Measurements from ENCODE around the gene DCST1.

The DCST1 gene

GRCh38 chr1:155011437-155012025 is 22.1 kb upstream of the DCST1 start:
- Histone ChIP-seq H3K27me3 (ENCODE audit: control insufficient read depth, insufficient read depth, low read length) (no peaks in the 10 kb centered on the region), H3K4me1 (ENCODE audit: control insufficient read depth, insufficient read depth, low read length) (peaks cover 89% of the 10 kb centered on the region), H3K9ac (ENCODE audit: low read length) (peak overlapping the region; percentile 20), H3K4me3 (ENCODE audit: low read length) (no peak overlapping the region), H3K36me3 (ENCODE audit: control insufficient read depth, insufficient read depth, low read length) (peaks cover 19% of the 10 kb centered on the region), H3K9me3 (ENCODE audit: control insufficient read depth, low read length) (no peaks in the 10 kb centered on the region)

GRCh38 chr1:155012026-155012546 is 21.5 kb upstream of the DCST1 start:
- Histone ChIP-seq H3K4me3 (ENCODE audit: low read length) (no peak overlapping the region), H3K9ac (ENCODE audit: low read length) (peak overlapping the region; percentile 27), H3K9me3 (ENCODE audit: control insufficient read depth, low read length) (no peaks in the 10 kb centered on the region), H3K36me3 (ENCODE audit: control insufficient read depth, insufficient read depth, low read length) (peaks cover 23% of the 10 kb centered on the region), H3K4me1 (ENCODE audit: control insufficient read depth, insufficient read depth, low read length) (peaks cover 89% of the 10 kb centered on the region), H3K27me3 (ENCODE audit: control insufficient read depth, insufficient read depth, low read length) (no peaks in the 10 kb centered on the region)

DNA sequence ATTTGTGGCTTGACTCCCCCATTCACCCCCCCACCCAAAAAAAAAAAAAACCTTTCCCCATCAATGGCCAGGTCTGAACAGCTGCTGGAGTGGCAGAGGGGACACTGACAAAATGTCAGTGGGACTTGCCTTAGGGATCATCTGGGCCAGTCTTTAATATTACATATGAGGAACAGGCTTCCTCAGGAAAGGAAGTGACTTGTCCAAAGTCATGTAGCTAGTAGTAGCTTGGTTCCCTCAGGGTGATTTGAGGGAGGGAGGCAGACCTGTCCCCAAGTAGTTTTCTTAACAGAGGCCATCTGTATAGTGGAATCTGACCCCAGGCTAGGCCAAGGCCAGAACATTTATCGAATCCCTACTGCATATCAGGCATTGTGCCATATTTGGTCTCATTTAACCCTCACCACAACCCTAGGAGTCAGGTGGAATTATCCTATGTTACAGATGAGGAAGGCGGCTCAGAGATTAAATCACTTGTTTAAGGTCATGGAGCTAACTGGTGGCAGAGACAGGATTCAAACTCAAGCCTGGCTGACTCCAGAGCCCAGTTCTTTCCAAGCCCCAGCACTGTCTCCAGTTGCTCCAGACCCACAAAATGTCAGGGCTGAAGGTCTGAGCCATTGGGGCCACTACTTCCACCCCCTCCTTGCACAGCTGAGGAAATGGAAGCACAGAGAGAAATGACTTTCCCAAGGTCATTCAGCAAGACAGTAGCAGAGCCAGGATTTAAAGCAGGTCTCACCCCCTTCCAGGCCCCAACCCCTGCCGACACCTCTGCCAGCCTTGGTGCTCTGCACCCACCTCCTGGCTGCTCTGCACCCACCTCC is 20.6 kb upstream of the DCST1 start:
- Histone ChIP-seq H3K36me3 (ENCODE audit: control insufficient read depth, insufficient read depth, low read length) (peaks cover 23% of the 10 kb centered on the region), H3K9me3 (ENCODE audit: control insufficient read depth, low read length) (no peaks in the 10 kb centered on the region), H3K9ac (ENCODE audit: low read length) (peak overlapping the region; percentile 27), H3K4me3 (ENCODE audit: low read length) (no peak overlapping the region), H3K4me1 (ENCODE audit: control insufficient read depth, insufficient read depth, low read length) (peaks cover 87% of the 10 kb centered on the region), H3K27me3 (ENCODE audit: control insufficient read depth, insufficient read depth, low read length) (no peaks in the 10 kb centered on the region)

GRCh38 chr1:155013632-155014031 is 20.0 kb upstream of the DCST1 start:
- H3K9me3 ChIP-seq (ENCODE audit: control insufficient read depth, low read length) = no peaks in the 10 kb centered on the region
- peaks cover 87% of the 10 kb centered on the region for H3K4me1 ChIP-seq (ENCODE audit: control insufficient read depth, insufficient read depth, low read length)
- no peaks in the 10 kb centered on the region for H3K27me3 ChIP-seq (ENCODE audit: control insufficient read depth, insufficient read depth, low read length)
- no peak overlapping the region for H3K4me3 ChIP-seq (ENCODE audit: low read length)
- H3K9ac ChIP-seq (ENCODE audit: low read length) = no peak overlapping the region
- peaks cover 23% of the 10 kb centered on the region for H3K36me3 ChIP-seq (ENCODE audit: control insufficient read depth, insufficient read depth, low read length)

DNA sequence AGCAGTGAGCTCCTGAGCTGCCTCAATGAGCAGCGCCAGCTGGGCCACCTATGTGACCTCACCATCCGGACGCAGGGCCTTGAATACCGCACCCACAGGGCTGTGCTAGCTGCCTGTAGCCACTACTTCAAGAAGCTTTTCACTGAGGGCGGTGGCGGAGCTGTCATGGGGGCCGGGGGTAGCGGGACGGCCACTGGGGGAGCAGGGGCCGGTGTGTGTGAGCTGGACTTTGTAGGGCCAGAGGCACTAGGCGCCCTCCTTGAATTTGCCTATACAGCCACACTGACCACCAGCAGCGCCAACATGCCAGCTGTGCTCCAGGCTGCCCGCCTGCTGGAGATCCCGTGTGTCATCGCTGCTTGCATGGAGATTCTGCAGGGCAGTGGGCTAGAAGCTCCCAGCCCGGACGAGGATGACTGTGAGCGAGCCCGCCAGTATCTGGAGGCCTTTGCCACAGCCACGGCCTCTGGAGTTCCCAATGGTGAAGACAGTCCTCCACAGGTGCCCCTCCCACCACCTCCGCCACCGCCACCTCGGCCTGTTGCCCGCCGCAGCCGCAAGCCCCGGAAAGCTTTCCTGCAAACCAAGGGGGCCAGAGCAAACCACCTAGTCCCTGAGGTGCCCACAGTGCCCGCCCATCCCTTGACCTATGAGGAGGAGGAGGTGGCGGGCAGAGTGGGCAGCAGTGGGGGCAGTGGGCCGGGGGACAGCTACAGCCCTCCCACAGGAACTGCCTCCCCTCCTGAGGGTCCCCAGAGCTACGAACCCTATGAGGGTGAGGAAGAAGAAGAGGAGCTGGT is 18.7 kb upstream of the DCST1 start:
- Histone ChIP-seq H3K9ac (ENCODE audit: low read length) (no peak overlapping the region), H3K4me1 (ENCODE audit: control insufficient read depth, insufficient read depth, low read length) (peaks cover 76% of the 10 kb centered on the region), H3K9me3 (ENCODE audit: control insufficient read depth, low read length) (no peaks in the 10 kb centered on the region), H3K36me3 (ENCODE audit: control insufficient read depth, insufficient read depth, low read length) (peaks cover 29% of the 10 kb centered on the region), H3K27me3 (ENCODE audit: control insufficient read depth, insufficient read depth, low read length) (no peaks in the 10 kb centered on the region), H3K4me3 (ENCODE audit: low read length) (no peak overlapping the region)

DNA sequence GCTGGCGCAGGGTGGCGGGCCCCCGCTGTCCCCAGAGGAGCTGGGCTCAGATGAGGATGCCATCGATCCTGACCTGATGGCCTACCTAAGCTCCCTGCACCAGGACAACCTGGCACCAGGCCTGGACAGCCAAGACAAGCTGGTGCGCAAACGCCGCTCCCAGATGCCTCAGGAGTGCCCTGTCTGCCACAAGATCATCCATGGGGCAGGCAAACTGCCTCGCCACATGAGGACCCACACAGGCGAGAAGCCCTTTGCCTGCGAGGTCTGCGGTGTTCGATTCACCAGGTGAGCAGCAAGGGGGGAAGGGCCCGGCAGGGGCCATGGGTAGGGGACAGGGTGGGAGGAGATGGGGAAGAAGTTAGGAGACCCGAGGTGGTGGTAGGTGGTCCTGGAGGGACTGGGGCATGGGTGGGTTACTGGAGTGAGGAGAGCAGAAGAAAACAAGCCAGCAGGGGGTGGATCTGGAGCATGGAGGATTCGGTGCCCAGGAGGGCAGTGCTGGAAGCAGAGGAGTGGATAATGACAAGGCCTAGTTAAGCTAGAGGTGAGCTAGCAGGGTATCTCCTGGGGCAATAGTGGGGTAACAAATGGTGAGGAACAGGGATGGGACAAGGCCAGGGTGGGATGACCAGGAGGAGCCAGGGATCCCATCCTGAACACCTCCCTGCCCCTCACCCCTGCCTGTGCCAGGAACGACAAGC is 17.9 kb upstream of the DCST1 start:
- Histone ChIP-seq H3K9ac (ENCODE audit: low read length) (peak overlapping the region; percentile 34), H3K4me1 (ENCODE audit: control insufficient read depth, insufficient read depth, low read length) (peaks cover 69% of the 10 kb centered on the region), H3K9me3 (ENCODE audit: control insufficient read depth, low read length) (no peaks in the 10 kb centered on the region), H3K27me3 (ENCODE audit: control insufficient read depth, insufficient read depth, low read length) (no peaks in the 10 kb centered on the region), H3K4me3 (ENCODE audit: low read length) (no peak overlapping the region), H3K36me3 (ENCODE audit: control insufficient read depth, insufficient read depth, low read length) (peaks cover 31% of the 10 kb centered on the region)

- Histone ChIP-seq H3K27me3 (ENCODE audit: control insufficient read depth, insufficient read depth, low read length) (no peaks in the 10 kb centered on the region), H3K36me3 (ENCODE audit: control insufficient read depth, insufficient read depth, low read length) (peaks cover 31% of the 10 kb centered on the region), H3K9me3 (ENCODE audit: control insufficient read depth, low read length) (no peaks in the 10 kb centered on the region), H3K9ac (ENCODE audit: low read length) (peak overlapping the region; percentile 82), H3K4me3 (ENCODE audit: low read length) (peak overlapping the region; percentile 0), H3K4me1 (ENCODE audit: control insufficient read depth, insufficient read depth, low read length) (peaks cover 62% of the 10 kb centered on the region)
Observed at GRCh38 chr1:155016231-155016831, 17.3 kb upstream of the DCST1 start.

DNA sequence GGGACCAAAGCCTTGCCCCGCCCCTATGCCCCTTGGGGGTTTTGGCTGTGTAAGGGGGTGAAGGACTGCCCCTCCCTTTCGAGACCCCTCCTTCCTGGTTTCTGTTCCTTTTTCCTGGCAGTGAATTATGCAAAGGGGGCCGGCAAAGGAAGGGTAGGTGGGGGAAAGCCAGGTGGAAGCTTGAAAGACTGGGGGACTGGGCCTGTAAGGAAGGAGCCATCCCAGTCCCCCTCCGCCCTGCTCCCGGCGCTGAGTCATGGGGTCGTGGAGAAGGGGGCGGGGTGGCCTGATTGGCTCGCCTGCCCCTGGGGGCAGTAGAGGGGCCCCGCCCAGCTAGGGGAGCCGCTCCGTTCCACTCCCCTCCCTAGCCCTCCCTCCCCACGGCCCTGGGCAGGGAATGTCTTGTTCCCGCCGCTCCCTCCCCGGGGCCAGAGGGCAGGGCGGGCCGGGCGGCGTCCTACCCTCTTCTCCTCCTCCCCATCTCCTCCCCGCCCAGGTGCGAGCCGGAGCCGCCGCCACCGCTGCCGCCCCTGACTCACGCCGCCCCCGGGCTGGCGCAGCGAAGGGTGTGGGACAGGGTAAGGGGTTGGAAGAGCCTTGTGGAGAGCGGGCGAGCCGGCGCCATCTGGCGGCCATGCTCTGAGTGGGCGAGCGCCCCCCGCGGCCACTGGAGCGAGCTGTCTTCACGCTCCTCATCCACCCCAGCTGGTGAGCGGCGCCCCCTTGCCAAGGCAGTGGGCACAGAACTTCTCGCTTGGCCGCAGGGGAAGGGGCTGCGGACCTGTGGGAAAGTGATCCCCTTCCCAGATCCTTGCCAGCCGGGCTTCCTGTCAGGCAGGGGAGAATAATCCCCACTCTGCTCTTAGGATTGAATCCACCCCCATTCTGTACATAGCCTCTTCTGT is 16.3 kb upstream of the DCST1 start:
- Histone ChIP-seq H3K27me3 (ENCODE audit: control insufficient read depth, insufficient read depth, low read length) (no peaks in the 10 kb centered on the region), H3K4me3 (ENCODE audit: low read length) (peak overlapping the region; percentile 25), H3K36me3 (ENCODE audit: control insufficient read depth, insufficient read depth, low read length) (peaks cover 31% of the 10 kb centered on the region), H3K9me3 (ENCODE audit: control insufficient read depth, low read length) (no peaks in the 10 kb centered on the region), H3K9ac (ENCODE audit: low read length) (peak overlapping the region; percentile 82), H3K4me1 (ENCODE audit: control insufficient read depth, insufficient read depth, low read length) (peaks cover 53% of the 10 kb centered on the region)

GRCh38 chr1:155017946-155018316 is 15.7 kb upstream of the DCST1 start:
- Histone ChIP-seq H3K9ac (ENCODE audit: low read length) (peak overlapping the region; percentile 82), H3K4me3 (ENCODE audit: low read length) (peak overlapping the region; percentile 25), H3K9me3 (ENCODE audit: control insufficient read depth, low read length) (no peaks in the 10 kb centered on the region), H3K36me3 (ENCODE audit: control insufficient read depth, insufficient read depth, low read length) (peaks cover 31% of the 10 kb centered on the region), H3K4me1 (ENCODE audit: control insufficient read depth, insufficient read depth, low read length) (peaks cover 50% of the 10 kb centered on the region), H3K27me3 (ENCODE audit: control insufficient read depth, insufficient read depth, low read length) (no peaks in the 10 kb centered on the region)

DNA sequence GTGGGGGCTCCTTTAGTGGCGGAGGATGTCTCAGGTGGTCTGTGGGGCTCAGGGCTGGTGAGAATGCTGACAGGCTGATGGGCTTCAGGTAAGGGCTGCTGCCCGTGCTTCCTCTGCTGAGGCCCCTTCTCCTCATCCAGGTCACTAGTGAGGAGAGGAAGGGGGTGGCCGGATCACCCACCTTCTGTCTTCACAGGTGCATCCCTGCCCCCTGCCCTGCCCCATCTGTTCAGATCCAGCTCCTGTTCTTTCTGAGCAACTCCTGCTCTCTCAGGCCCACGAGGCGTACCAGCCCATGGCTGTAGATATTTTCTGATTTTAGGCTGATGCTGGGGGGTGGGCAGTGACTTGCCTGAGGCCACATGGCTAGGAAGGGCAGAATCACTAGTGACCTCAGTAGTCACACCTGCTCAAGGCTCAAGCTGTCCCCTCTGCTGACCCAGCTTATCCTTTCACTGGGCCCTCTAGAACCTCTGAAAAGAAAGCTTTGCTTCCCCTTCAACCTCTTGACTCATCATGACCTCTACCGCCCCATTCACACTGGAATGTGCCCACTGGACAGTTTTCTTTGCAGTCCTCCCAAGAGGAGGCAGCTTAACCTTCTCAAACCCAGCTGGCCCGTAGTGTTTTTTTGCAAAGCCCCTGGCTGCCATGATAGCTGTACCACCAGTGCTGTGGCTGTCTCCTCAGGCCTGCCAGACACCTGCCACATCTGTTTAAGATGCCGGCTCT is 14.8 kb upstream of the DCST1 start:
- Histone ChIP-seq H3K4me3 (ENCODE audit: low read length) (no peak overlapping the region), H3K9ac (ENCODE audit: low read length) (peak overlapping the region; percentile 82), H3K4me1 (ENCODE audit: control insufficient read depth, insufficient read depth, low read length) (peaks cover 51% of the 10 kb centered on the region), H3K36me3 (ENCODE audit: control insufficient read depth, insufficient read depth, low read length) (peaks cover 31% of the 10 kb centered on the region), H3K9me3 (ENCODE audit: control insufficient read depth, low read length) (no peaks in the 10 kb centered on the region), H3K27me3 (ENCODE audit: control insufficient read depth, insufficient read depth, low read length) (no peaks in the 10 kb centered on the region)
